NCI-H1048 (cell line): ENCODE measurements around the gene DNLZ.

ENCODE experiments used
- DNase-seq: peaks from one replicate; lab custom pipeline; 2025; lab: John Stamatoyannopoulos, UW

DNLZ gene

GRCh38 chr9:136343121-136343883 lies 20.2 kb downstream of the DNLZ start:
- no peak for DNase-seq

GRCh38 chr9:136342181-136343120 lies 21.1 kb downstream of the DNLZ start:
- DNase-seq: peak; percentile 52

GRCh38 chr9:136341769-136342168 lies 21.8 kb downstream of the DNLZ start:
- no peak for DNase-seq

GRCh38 chr9:136341042-136341655 lies 22.4 kb downstream of the DNLZ start:
- no peak for DNase-seq

DNA sequence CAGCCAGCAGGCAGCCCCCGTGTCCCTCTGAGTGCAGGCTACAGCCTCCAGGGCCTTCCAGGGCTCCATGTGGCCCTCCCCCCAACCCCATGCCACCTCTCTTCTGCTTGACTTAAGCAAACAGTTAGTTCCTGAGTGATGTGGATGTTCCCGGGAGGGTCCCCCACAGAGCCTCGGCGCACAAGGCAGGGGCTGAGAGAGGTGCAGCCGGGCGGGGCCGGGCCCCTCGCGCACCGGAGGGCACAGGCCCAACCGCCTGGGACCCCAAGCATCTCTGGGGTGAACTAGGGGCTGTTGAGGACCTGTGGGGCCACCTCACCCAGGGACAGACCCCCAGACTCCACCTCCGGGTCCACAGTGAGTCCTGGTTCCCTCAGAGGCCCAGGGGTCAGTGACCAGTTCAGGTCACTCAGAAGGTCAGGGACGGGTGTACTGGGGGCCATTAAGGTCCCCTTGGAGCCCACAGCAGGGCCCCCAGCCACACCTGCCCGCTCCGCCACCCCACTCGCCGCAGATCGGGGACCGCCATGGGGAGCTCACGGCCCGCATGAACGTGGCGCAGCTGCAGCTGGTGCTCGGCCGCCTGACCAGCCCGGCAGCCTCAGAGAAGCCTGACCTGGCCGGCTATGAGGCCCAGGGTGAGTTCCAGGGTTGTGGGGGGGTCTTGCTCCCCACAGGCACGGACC lies 23.0 kb downstream of the DNLZ start:
- DNase-seq: no peak

DNA sequence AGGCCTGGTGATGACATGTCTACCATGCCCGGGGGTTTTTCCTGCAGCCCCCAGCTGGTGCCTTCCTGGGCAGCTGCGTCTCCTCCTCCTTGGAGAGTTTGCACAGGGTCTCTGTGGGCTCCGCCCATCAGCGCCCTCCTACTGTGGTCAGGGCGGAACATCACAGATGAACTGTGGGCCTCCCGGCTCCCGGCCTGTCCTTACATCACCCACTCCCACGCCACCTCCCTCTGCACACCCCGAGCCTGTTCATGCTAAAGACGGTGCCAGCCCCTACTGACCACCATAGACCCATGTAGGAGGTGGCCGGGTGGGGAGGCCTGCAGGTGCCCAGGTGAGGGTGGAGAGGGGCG lies 23.6 kb downstream of the DNLZ start:
- no peak for DNase-seq

DNA sequence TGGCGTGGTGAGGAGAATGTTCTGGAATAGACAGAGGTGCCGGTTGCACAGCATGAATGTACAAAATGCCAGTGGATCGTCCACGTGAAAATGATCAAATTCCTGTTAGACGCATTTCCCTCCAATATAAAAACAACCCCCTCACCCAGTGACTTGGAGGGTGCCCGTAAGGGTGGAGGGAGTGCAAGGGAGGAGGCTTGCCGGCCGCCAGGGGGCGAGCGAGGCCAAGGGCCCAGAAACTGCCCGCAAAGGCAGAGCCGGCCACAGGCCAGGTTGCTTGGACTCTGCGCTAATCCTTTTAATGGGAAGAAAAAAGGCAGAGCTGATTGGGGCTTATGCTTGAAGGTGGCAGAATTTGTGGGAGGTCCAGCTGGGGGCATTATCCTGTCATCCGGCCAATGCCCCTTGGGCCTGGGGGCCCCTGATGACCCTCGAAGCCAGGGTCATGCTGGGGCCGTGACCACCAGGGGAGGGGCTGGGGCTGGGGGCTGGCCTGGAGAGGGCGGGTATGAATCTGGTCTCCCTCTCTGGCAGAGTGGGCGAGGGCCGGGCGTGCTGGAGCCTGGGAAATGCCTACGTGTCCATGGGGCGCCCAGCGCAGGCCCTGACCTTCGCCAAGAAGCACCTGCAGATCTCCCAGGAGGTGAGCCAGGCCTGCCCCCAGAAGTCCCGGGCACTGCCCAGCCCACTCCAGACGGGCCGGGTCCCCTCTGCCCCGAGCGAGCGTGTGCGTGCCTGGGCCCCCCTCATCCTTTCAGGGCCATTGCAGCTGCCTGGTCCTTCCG lies 24.2 kb downstream of the DNLZ start:
- no peak for DNase-seq

DNA sequence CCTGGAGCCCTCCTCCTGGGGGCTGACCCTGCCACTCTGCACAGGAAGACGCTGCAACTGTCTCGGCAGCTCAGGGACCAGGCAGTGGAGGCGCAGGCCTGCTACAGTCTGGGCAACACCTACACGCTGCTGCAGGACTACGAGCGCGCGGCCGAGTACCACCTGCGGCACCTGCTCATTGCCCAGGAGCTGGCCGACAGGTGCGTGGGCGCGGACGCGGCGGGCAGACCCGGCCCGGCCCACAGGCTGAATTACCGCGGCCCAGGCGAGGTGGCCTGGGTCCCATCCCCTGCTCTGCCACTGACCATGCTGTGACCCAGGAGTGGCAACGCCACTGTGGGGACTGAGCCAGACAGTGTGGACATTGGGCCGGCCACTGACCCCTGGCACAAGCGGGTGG lies 25.0 kb downstream of the DNLZ start:
- DNase-seq: no peak

- DNase-seq: no peak
Observed at GRCh38 chr9:136337416-136338395, 25.8 kb downstream of the DNLZ start.

DNA sequence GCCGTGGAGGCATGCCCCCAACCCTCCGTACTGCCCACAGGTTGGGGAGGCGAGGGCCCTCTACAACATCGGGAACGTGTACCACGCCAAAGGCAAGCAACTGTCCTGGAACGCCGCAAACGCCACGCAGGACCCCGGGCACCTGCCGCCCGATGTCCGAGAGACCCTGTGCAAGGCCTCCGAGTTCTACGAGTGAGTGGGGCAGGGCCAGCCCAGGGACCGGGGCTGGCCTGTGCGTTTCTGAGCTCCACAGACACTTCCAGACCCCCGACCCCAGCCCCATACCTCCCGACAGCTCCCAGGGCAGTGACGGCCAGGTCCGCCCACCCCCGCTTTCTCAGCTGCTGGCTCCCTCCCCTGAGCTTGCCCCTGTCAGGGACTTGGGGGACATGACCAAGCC lies 26.7 kb downstream of the DNLZ start:
- DNase-seq: no peak

DNA sequence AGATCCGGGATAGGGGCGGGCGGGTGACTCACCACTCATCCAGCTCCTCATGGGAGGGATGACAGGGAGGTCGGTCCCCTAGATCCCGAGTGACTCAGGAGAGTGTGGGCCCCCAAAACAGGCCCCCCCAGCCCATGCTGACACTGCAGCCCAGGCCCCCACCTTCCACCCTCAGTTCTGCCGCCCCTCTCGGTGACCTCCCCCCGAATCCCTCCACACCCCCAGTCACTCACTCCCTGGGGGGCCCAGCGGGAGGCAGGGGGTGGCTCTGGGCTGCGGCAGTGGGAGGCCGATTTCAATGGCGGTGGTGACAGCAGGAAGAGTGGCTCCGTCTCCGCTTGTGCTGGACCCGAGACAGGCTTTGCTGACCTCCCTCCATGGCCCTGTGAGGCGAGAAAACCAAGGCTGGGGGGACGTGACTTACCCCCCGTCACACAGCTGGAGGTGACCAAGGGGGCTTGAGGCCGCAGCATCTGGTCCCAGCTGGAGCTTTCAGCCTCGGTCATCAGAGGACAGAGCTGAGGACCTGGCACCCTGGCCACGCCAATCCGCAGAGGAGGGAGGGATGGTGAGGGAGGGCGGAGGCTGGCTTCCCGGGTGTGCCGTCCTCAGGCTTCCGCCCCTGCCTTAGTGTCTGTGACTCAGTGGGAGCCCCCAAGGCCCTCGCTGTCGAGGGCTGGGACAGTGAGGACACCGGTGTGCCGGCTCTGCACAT lies 27.2 kb downstream of the DNLZ start:
- DNase-seq: no peak

DNA sequence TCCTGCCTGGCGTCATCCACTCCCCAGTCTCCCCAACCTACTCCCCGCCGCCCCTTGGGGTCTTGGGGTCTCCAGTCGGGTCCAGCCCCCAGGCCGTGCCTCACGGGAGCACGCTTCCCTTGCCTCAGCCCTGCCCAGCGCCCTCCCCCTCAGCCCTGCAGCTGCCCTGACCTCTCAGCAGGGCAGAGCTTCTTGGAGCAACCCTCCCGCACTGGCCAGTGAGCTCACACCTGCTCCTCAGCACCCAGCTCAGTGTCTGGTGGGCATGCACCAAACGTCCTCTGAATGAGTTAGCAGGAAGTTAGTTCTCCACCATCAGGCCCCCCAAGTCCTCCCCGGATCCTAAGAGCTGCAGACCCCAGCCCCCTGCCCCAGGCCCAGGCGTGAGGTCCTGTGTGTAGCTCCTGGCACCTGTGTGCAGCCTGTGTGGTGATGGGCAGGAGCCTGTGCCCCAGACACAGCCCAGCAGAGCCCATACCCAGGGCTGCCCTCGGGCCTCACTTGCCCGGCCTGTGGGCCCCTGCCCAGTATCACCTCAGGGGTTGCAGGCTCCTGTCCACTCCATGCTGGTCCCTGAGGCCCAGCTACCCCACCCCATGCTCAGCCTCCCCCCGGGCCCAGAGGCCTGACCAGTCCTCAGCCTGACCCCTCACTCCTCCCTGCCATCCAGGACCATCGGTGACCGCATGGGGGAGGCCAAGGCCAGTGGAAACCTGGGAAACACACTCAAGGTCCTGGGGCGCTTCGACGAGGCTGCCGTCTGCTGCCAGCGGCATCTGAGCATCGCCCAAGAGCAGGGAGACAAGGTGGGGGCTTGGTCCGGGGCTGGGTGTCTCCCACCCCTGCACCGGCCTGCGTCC lies 28.0 kb downstream of the DNLZ start:
- DNase-seq: no peak

DNA sequence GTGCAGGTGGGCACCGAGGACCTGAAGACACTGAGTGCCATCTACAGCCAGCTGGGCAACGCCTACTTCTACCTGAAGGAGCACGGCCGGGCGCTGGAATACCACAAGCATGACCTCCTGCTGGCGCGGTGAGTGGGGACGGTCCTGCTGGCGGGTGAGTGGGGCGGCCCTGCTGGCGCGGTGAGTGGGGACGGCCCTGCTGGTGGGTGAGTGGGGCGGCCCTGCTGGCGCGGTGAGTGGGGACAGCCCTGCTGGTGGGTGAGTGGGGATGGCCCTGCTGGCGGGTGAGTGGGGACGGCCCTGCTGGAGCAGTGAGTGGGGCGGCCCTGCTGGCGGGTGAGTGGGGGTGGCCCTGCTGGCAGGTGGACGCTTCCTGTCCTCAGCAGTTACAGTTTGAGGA lies 29.0 kb downstream of the DNLZ start:
- no peak for DNase-seq

DNA sequence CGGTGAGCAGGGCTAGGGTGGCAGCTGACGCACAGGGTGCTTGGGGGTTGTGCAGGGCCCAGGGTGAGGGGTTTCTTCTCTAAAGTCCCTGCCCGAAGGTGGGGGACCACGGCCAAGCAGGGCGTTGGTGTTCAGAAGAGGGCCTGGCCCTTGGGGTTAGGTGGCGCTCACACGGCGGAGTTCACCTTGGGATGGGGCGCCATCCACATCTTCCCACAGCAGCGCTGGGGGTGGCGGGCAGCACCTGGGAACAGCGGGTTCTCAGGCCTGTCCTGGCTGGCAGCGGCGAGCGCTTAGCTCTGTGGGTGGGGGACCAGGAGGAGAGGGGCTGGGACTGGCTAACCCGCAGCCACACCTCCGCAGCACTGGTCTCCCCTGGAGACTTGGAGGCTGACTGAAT lies 30.1 kb downstream of the DNLZ start:
- no peak for DNase-seq

DNA sequence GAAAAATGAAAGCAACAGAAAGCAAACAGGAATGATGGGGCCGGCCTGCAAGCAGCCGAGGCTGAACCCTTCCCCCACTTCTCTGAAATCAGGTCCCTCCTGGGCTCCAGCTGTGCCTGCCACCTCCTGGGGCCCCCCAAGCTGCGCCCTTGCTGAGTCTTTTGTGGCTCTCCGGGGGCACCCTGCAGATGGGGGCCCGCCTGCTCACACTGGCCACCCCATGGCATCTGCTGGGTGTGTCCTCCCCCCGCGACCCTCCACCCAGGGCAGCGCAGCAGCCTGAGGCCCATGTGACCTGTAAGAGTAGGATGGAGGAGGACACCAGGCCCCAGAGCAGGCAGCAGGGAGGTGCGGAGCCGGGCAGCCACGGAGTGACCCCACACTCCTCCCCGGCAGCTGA lies 30.5 kb downstream of the DNLZ start:
- no peak for DNase-seq

GRCh38 chr9:136332482-136332983 lies 31.0 kb downstream of the DNLZ start:
- DNase-seq: no peak

DNA sequence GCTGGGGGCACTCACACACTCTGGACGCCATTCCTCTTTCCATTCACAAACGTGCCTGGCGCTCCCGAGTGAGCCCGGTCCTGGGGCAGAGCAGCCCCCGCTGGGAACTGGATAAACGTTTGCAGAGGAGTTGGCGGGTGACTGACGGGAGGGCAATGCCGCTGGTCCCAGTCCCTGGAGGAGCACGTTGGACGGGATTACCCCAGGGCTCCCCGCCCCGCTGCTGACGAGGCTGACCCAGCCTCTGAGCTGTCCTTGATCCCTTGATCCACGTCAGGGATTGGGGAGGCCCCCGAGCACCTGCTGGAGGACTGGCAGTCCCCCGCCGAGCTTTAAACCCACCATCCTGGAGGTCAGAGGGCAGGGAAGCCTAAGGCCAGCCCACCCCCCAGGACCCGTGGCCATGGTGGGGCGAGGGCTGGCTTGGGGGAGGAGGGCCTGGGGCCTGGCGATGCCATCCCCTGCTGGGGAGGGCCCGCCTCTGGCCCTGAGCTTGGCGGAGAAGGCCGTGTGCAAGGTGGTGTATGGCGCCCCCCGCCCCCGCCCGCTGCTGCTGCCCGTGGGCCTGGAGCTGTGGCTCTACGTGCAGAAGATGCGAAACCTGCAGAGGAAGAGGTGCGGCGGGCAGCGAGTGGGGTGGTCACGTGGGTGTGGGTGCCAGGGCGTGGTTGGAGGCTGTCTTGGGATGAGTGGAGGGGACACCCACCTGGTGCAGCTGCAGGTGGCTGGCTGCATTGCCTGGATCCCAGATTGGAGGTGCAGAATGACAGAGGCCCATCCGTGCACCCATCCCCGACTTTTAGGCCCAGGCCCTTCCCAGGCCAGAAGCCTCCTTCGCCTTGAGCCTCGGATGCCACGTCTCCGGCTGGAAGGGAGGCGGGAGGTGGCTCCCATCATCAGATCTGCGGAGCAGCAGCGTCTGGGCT lies 31.7 kb downstream of the DNLZ start:
- no peak for DNase-seq
